IMR-90 (cell line): ENCODE data around the gene IGLL5. TPM values are rescaled to one million over a fixed set of nuclear protein-coding genes. Genes with fewer than 3 reads are reported as not detected.

ENCODE experiments used
- ATAC-seq: fragments of 200-7000 bp; cut with Tn5 transposase; 2 replicates; pipeline ENCODE4 v1.9.1; 2020; ENCODE audit warnings: low read depth, mild to moderate bottlenecking, moderate library complexity
- BruUV-seq: library from RNA; stranded (reverse); fragments of 400-500 nt; replicated peaks from 2 replicates; lab custom pipeline; 2021; lab: Mats Ljungman, UMichigan
- CTCF ChIA-PET: fragments of 300-600 bp; formaldehyde crosslinking; extraction: SDS; loops from one replicate; lab custom pipeline; 2021; ENCODE audit warnings: antibody characterized with exemption; lab: Yijun Ruan, JAX
- POLR2A ChIA-PET: fragments of 300-600 bp; sonication (Branson Sonifier 250); formaldehyde crosslinking; loops from one replicate; lab custom pipeline; 2022; ENCODE audit warnings: antibody characterized with exemption; ENCODE audit not compliant: unreplicated experiment; lab: Charles Lee
- DNase-seq: peaks from one replicate; pipeline ENCODE4 v3.0.0; 2013
- H2AFZ ChIP-seq: replicated peaks from 2 replicates; pipeline ENCODE3; 2013; ENCODE audit warnings: low read length, mild to moderate bottlenecking; ENCODE audit not compliant: poor library complexity
- H2AK5ac ChIP-seq: 2 replicates; pipeline ENCODE4 v1.6.1; 2013; ENCODE audit warnings: low read depth, low read length, inconsistent platforms
- H2AK9ac ChIP-seq: replicated peaks from 2 replicates; pipeline ENCODE3; 2013; ENCODE audit warnings: mild to moderate bottlenecking, low read depth, low read length, moderate library complexity; ENCODE audit not compliant: poor library complexity
- H2BK120ac ChIP-seq: 2 replicates; pipeline ENCODE4 v1.6.1; 2013; ENCODE audit warnings: low read depth, low read length, inconsistent platforms
- H2BK15ac ChIP-seq: 3 replicates; pipeline ENCODE4 v1.6.1; 2013; ENCODE audit warnings: low read depth, low read length, inconsistent platforms
- H2BK20ac ChIP-seq: 2 replicates; pipeline ENCODE4 v1.6.1; 2013; ENCODE audit warnings: low read depth, mild to moderate bottlenecking, inconsistent platforms, low read length, moderate library complexity
- H2BK5ac ChIP-seq: 2 replicates; pipeline ENCODE4 v1.6.1; 2013; ENCODE audit warnings: mild to moderate bottlenecking, low read depth, low read length, inconsistent platforms; ENCODE audit not compliant: poor library complexity, severe bottlenecking
- H3K14ac ChIP-seq: replicated peaks from 2 replicates; pipeline ENCODE4 v1.6.1; 2013; ENCODE audit warnings: low read depth, low read length, inconsistent platforms
- H3K18ac ChIP-seq: 2 replicates; pipeline ENCODE4 v1.6.1; 2013; ENCODE audit warnings: low read depth, low read length, control low read depth
- H3K23ac ChIP-seq: 2 replicates; pipeline ENCODE4 v1.6.1; 2013; ENCODE audit warnings: low read depth, low read length, inconsistent platforms
- H3K27ac ChIP-seq: 2 replicates; pipeline ENCODE4 v1.5.1; 2013; ENCODE audit warnings: mild to moderate bottlenecking, control low read depth, low read length; ENCODE audit not compliant: insufficient read depth
- H3K27me3 ChIP-seq: 2 replicates; pipeline ENCODE4 v1.6.1; 2013; ENCODE audit warnings: low read length; ENCODE audit not compliant: control insufficient read depth, insufficient read depth
- H3K36me3 ChIP-seq: 2 replicates; pipeline ENCODE4 v1.6.1; 2013; ENCODE audit warnings: low read length, mixed read lengths; ENCODE audit not compliant: control insufficient read depth, insufficient read depth
- H3K4ac ChIP-seq: 2 replicates; pipeline ENCODE4 v1.6.1; 2013; ENCODE audit warnings: low read depth, low read length, inconsistent platforms
- H3K4me1 ChIP-seq: 2 replicates; pipeline ENCODE4 v1.6.1; 2013; ENCODE audit warnings: low read length, mixed read lengths; ENCODE audit not compliant: control insufficient read depth, insufficient read depth
- H3K4me2 ChIP-seq: 2 replicates; pipeline ENCODE4 v1.6.1; 2013; ENCODE audit warnings: low read depth, mild to moderate bottlenecking, control low read depth, low read length, moderate library complexity
- H3K4me3 ChIP-seq: 2 replicates; pipeline ENCODE4 v1.5.1; 2013; ENCODE audit warnings: low read depth, mild to moderate bottlenecking, control low read depth, low read length, moderate library complexity; ENCODE audit not compliant: insufficient read depth
- H3K56ac ChIP-seq: 2 replicates; pipeline ENCODE4 v1.6.1; 2013; ENCODE audit warnings: low read length, inconsistent platforms; ENCODE audit not compliant: insufficient read depth; ENCODE audit errors: extremely low read depth
- H3K79me1 ChIP-seq, 2 experiments: 2 replicates each; pipeline ENCODE4 v1.6.1; 2013; ENCODE audit warnings: low read length in 2 of 2, inconsistent platforms in 1 of 2, low read depth in 1 of 2
- H3K9ac ChIP-seq: 2 replicates; pipeline ENCODE4 v1.6.1; 2013; ENCODE audit warnings: low read depth, low read length, control low read depth
- H3K9me1 ChIP-seq: 2 replicates; pipeline ENCODE4 v1.6.1; 2013; ENCODE audit warnings: low read length, inconsistent platforms; ENCODE audit not compliant: insufficient read depth
- H3K9me3 ChIP-seq: 2 replicates; pipeline ENCODE4 v1.6.1; 2013; ENCODE audit warnings: low read length; ENCODE audit not compliant: control insufficient read depth, insufficient read depth
- H4K20me1 ChIP-seq: 2 replicates; pipeline ENCODE4 v1.6.1; 2013; ENCODE audit warnings: low read length, inconsistent platforms; ENCODE audit not compliant: insufficient read depth
- H4K5ac ChIP-seq: 2 replicates; pipeline ENCODE4 v1.6.1; 2013; ENCODE audit warnings: mild to moderate bottlenecking, low read depth, low read length, control low read depth
- H4K8ac ChIP-seq, 2 experiments: 2 replicates each; pipeline ENCODE4 v1.6.1; 2013; ENCODE audit warnings: low read depth in 2 of 2, low read length in 2 of 2, control low read depth in 1 of 2, inconsistent platforms in 1 of 2
- H4K91ac ChIP-seq: 2 replicates; pipeline ENCODE4 v1.6.1; 2013; ENCODE audit warnings: low read depth, low read length, inconsistent platforms; ENCODE audit not compliant: insufficient read depth
- BHLHE40 ChIP-seq: fragments of 150-350 bp; IDR thresholded peaks from 2 replicates; pipeline ENCODE4 v1.6.1; 2016; ENCODE audit warnings: mild to moderate bottlenecking, low read depth, low read length
- CEBPB ChIP-seq: IDR thresholded peaks from 2 replicates; pipeline ENCODE4 v1.6.1; 2012; ENCODE audit warnings: low read depth, low read length, improper control_type of control experiment
- FOS ChIP-seq: fragments of 150-350 bp; IDR thresholded peaks from 2 replicates; pipeline ENCODE4 v1.6.1; 2016; ENCODE audit warnings: low read depth, low read length
- MXI1 ChIP-seq: IDR thresholded peaks from 2 replicates; pipeline ENCODE4 v1.6.1; 2012; ENCODE audit warnings: low read depth, mild to moderate bottlenecking, low read length, moderate library complexity, borderline replicate concordance
- POLR2A ChIP-seq: IDR thresholded peaks from 2 replicates; pipeline ENCODE4 v1.6.1; 2012; ENCODE audit warnings: mild to moderate bottlenecking, low read depth, low read length
- RAD21 ChIP-seq: IDR thresholded peaks from 2 replicates; pipeline ENCODE4 v1.6.1; 2012; ENCODE audit warnings: low read length, improper control_type of control experiment
- RCOR1 ChIP-seq: IDR thresholded peaks from 2 replicates; pipeline ENCODE4 v1.6.1; 2012; ENCODE audit warnings: mild to moderate bottlenecking, low read length, improper control_type of control experiment; ENCODE audit not compliant: insufficient replicate concordance
- SMC3 ChIP-seq: fragments of 150-350 bp; IDR thresholded peaks from 2 replicates; pipeline ENCODE4 v1.6.1; 2016; ENCODE audit warnings: low read depth, mild to moderate bottlenecking, antibody characterized with exemption, low read length, moderate library complexity
- USF2 ChIP-seq: fragments of 150-350 bp; IDR thresholded peaks from 2 replicates; pipeline ENCODE4 v1.6.1; 2017; ENCODE audit warnings: mild to moderate bottlenecking, antibody characterized with exemption, low read length, low read depth
- WGBS, 2 experiments: methylation state at CpG; one replicate each; pipeline versions ENCODE4 v1.1.5 to v1.1.7; 2013; ENCODE audit warnings: missing lambda C conversion rate in 2 of 2; ENCODE audit not compliant: insufficient read length in 1 of 2; ENCODE audit errors: extremely low coverage in 2 of 2; 5-methylcytosine and 5-hydroxymethylcytosine counted together
- dilution Hi-C: fragments of 300-500 bp; cut with HindIII; formaldehyde crosslinking; loops from one replicate; pipeline ENCODE4 v1.14.3; 2018; ENCODE audit warnings: low sequenced_read_pairs; ENCODE audit not compliant: unreplicated experiment
- in situ Hi-C: fragments of 300-500 bp; cut with MboI; formaldehyde crosslinking; loops from 3 replicates; pipeline ENCODE4 v1.14.3; 2019; ENCODE audit warnings: low sequenced_read_pairs, inconsistent platforms, mixed read lengths
- intact Hi-C: fragments of 100-400 bp; cut with micrococcal nuclease; formaldehyde crosslinking; loops from 2 replicates; pipeline ENCODE4 v1.10.0; 2022
- polyA plus RNA-seq, 3 experiments: library from polyadenylated mRNA; depleted of rRNA; stranded (reverse); fragments of >200 nt; gene quantifications; 2 replicates each; pipeline ENCODE4 v1.2.3, GENCODE V29; 2012; ENCODE audit warnings: low replicate concordance in 1 of 3
- total RNA-seq: library from RNA; depleted of rRNA; stranded (reverse); fragments of >200 nt; gene quantifications from 2 replicates; pipeline ENCODE4 v1.2.3, GENCODE V29; 2012
- TF ChIP-seq, protein P1 (sequence below): conservative IDR thresholded peaks from 2 replicates; pipeline ENCODE4 v1.5.1; 2012; ENCODE audit warnings: mild to moderate bottlenecking, low read depth, low read length, improper control_type of control experiment

The IGLL5 gene
- total and polyA plus RNA-seq, 2 of the 4 experiments (the other 2 are of a cell fraction) = not detected

GRCh38 chr22:22896601-22897000 is 9.0 kb downstream of the IGLL5 start:
- Histone ChIP-seq H4K8ac (no peak overlapping the region), H3K9me1 (no peaks in the 10 kb centered on the region), H3K36me3 (no peaks in the 10 kb centered on the region), H2BK15ac (no peak overlapping the region), H4K5ac (no peak overlapping the region), H4K20me1 (no peaks in the 10 kb centered on the region), H3K18ac (no peak overlapping the region), H2BK120ac (no peak overlapping the region), H4K91ac (no peak overlapping the region), H3K27me3 (peaks cover 14% of the 10 kb centered on the region), H3K4me1 (no peaks in the 10 kb centered on the region), H3K79me1 (no peaks in the 10 kb centered on the region), H2BK20ac (no peak overlapping the region), H3K9me3 (no peaks in the 10 kb centered on the region), H2AK5ac (no peak overlapping the region), H2BK5ac (no peak overlapping the region), H2AFZ (no peak overlapping the region), H2AK9ac (no peak overlapping the region), H3K4me2 (no peak overlapping the region), H3K23ac (no peak overlapping the region), H3K56ac (no peak overlapping the region), H3K4ac (no peak overlapping the region), H3K4me3 (no peak overlapping the region), H3K9ac (no peak overlapping the region), H3K27ac (no peak overlapping the region), H3K14ac (no peak overlapping the region)
- WGBS, 2 experiments = 66% methylated on average over 2 of the region's 3 CpGs; no CpG with 5 or more reads in 1 of the 2 experiments
- ATAC-seq = no peak
- TF ChIP-seq BHLHE40 (no peak), FOS (no peak), RAD21 (no peak), RCOR1 (no peak), USF2 (no peak), MXI1 (no peak), SMC3 (no peak), POLR2A (no peak), CEBPB (no peak)
- TF ChIP-seq, protein P1, sequence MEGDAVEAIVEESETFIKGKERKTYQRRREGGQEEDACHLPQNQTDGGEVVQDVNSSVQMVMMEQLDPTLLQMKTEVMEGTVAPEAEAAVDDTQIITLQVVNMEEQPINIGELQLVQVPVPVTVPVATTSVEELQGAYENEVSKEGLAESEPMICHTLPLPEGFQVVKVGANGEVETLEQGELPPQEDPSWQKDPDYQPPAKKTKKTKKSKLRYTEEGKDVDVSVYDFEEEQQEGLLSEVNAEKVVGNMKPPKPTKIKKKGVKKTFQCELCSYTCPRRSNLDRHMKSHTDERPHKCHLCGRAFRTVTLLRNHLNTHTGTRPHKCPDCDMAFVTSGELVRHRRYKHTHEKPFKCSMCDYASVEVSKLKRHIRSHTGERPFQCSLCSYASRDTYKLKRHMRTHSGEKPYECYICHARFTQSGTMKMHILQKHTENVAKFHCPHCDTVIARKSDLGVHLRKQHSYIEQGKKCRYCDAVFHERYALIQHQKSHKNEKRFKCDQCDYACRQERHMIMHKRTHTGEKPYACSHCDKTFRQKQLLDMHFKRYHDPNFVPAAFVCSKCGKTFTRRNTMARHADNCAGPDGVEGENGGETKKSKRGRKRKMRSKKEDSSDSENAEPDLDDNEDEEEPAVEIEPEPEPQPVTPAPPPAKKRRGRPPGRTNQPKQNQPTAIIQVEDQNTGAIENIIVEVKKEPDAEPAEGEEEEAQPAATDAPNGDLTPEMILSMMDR = no peak
- ChIA-PET POLR2A (no interaction called here), CTCF (no interaction called here)
- DNase-seq = no peak
- dilution Hi-C loops (no loop called here), intact Hi-C loops (no loop called here), in situ Hi-C loops (no loop called here)
- no TSS peak for BruUV-seq
